Thymus (tissue), 11 donors: Measurements from ENCODE around the gene RASSF8. TPM values are rescaled to one million over a fixed set of nuclear protein-coding genes. Genes with fewer than 3 reads are reported as not detected.

Source experiments
- DNase-seq, 9 donors: peaks; one replicate each; pipeline ENCODE4 v3.0.0-alpha.2; 2013; ENCODE audit warnings: low spot score in 9 of 9, low read depth in 6 of 9, missing footprints in 1 of 9
- H3K27ac ChIP-seq, 2 donors: one replicate each; pipeline ENCODE4 v1.5.1; 2013; ENCODE audit warnings: control low read depth in 1 of 2, low read depth in 1 of 2, low read length in 1 of 2, mild to moderate bottlenecking in 1 of 2, moderate library complexity in 1 of 2
- H3K27me3 ChIP-seq, 2 donors: one replicate each; pipeline ENCODE4 v1.5.1; 2013; ENCODE audit warnings: low read length in 1 of 2; ENCODE audit not compliant: control insufficient read depth in 2 of 2, insufficient read depth in 1 of 2
- H3K36me3 ChIP-seq, 2 donors: one replicate each; pipeline ENCODE4 v1.5.1; 2013; ENCODE audit warnings: low read length in 1 of 2, mild to moderate bottlenecking in 1 of 2, moderate library complexity in 1 of 2; ENCODE audit not compliant: control insufficient read depth in 2 of 2, insufficient read depth in 2 of 2
- H3K4me1 ChIP-seq, 2 donors: one replicate each; pipeline ENCODE4 v1.5.1; 2013; ENCODE audit warnings: low read length in 2 of 2; ENCODE audit not compliant: control insufficient read depth in 2 of 2, insufficient read depth in 2 of 2
- H3K4me3 ChIP-seq, 2 donors: one replicate each; pipeline ENCODE4 v1.5.1; 2013; ENCODE audit warnings: low read length in 2 of 2, control low read depth in 1 of 2, mild to moderate bottlenecking in 1 of 2
- H3K9me3 ChIP-seq, 2 donors: one replicate each; pipeline ENCODE4 v1.5.1; 2013; ENCODE audit warnings: low read length in 1 of 2, mild to moderate bottlenecking in 1 of 2; ENCODE audit not compliant: control insufficient read depth in 2 of 2, insufficient read depth in 1 of 2
- WGBS: extraction: QIAGEN DNeasy Blood & Tissue Kit; methylation state at CpG from one replicate; pipeline ENCODE4 v1.1.7; 2013; 5-methylcytosine and 5-hydroxymethylcytosine counted together
- polyA plus RNA-seq: library from polyadenylated mRNA; stranded (reverse); fragments of 200-250 nt; gene quantifications from one replicate; pipeline ENCODE4 v1.2.3, GENCODE V29; 2013
- total RNA-seq: library from RNA; stranded (reverse); fragments of 120-200 nt; gene quantifications from one replicate; pipeline ENCODE4 v1.2.4, GENCODE V29; 2013
- donor health status: healthy.

The RASSF8 gene
- total and polyA plus RNA-seq, 2 donors, result 6.4 to 15.3 TPM

DNA sequence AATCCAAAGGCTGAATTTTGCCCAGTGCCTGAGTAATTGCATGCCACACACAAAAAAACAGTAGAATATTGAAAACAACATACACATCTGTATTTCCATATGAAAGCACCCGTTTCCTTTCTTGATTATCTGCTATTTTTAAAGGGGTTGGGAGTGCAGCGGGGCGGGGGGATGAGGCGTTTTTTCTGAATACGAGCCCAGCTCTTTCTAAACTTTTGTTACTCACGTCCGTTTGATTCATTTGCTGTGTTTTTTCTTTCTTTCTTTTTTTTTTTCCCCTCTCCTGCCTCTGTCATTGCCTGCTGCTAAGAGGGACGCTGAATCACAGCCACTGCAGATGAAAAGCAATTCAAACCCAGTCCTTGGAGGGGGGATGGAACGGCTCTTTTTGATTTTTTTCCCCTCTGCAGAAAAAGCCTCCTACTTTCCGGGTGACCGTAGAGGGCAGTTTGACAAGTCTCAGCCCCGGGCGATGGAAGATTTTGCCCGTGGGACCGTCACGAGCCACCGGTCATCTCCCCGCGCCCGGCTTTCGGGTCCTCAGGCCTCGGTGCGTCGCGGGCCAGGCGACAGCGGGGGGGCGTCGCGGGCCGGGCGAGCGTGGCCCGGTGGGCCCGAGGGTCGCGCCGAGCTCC lies 572 bp upstream of the RASSF8 start:
- H3K27me3 ChIP-seq, result peaks cover 19 to 50% of the 10 kb centered on the region in 2 donors
- DNase-seq, result peak in 2 of 9 donors; percentile 16 to 52
- WGBS, result 4% methylated on average over 38 of the region's 38 CpGs

DNA sequence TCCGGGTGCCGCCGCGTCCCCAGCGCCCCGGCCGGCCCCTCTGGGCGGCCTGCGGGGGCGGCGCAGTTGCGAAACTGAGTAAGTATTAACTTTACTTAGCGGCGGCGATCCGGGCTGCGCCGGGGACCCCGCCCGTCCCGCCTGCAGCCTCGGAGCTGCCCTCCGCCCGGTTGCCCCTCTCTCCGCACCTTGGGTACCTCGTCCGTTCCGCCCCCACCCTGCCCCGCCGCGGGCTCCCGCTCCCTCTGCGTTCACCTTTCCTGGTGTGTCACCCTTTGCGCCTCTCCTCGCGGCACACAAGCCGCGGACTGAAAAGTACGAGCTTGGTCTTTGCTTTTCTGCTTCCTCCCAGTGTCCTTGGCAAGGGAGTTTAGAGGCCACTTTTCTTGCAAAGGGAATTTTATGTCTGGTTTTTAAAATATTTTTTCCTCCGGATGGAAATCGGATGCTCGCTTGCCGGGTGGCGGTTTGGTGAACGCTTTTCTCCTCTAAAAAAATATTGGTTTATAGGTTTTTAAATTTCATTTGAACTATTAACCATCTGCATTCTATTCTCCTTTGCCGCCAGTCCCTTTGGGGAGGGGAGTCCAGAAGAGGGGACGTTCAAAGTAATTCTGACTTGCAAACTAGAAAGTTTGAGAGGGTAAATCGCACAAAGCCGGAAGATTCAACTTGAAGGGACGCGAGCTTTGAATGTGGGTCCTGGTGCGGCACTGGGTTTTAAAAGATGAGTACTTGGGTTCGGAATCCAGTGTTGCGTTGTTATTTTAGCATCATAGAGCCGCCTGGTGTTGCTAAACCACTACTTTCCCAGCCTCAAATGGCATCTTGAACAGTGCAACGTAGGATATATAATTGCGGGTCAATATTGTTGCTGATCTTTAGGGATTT lies 834 bp downstream of the RASSF8 start:
- DNase-seq, result peak in 4 of 9 donors; percentile 2 to 47 (median 18)
- under 1% methylated on average over 57 of the region's 57 CpGs for WGBS
- peaks cover 19 to 50% of the 10 kb centered on the region in 2 donors for H3K27me3 ChIP-seq

More for the DNA sequence above, 572 bp upstream of the RASSF8 start:
- peak overlapping the region; percentile 37 to 69 for H3K4me3 ChIP-seq
- H3K27ac ChIP-seq, result peak overlapping the region; percentile 7 to 74
- no peaks in the 10 kb centered on the region for H3K9me3 ChIP-seq
- H3K4me1 ChIP-seq, result peaks cover 0 to 13% of the 10 kb centered on the region in 2 donors
- no peaks in the 10 kb centered on the region for H3K36me3 ChIP-seq

DNA sequence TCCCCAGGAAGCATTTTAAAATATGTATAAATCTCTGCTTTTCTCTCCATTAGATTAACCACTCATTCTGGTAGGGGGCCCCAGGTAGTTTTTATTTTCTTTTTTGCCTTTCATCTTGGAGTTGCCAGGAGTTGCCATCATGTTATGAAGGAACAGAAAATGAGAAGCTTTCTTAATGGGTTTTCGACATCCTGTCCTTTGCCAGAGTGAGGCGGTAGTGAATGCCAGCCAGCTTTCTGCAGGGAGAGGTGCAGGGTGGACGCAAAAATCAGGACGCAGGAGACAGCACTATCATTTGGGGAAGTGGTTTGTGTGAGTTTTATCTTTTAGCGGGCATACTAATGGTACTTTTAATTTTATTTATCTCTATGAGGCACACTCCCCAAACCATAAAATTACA lies 1.7 kb downstream of the RASSF8 start:
- Histone ChIP-seq H3K36me3 (no peaks in the 10 kb centered on the region), H3K27me3 (peaks cover 19 to 50% of the 10 kb centered on the region in 2 donors), H3K4me1 (peaks cover 0 to 13% of the 10 kb centered on the region in 2 donors), H3K4me3 (peak overlapping the region in 1 of 2 donors; percentile 69), H3K27ac (no peak overlapping the region), H3K9me3 (no peaks in the 10 kb centered on the region)
- peak in 2 of 9 donors; percentile 6 to 27 for DNase-seq
- WGBS, result 3% methylated on average over 5 of the region's 5 CpGs

More for the DNA sequence above, 834 bp downstream of the RASSF8 start:
- peak overlapping the region in 1 of 2 donors; percentile 81 for H3K27ac ChIP-seq
- H3K4me1 ChIP-seq, result peaks cover 0 to 13% of the 10 kb centered on the region in 2 donors
- peak overlapping the region; percentile 51 to 69 for H3K4me3 ChIP-seq
- no peaks in the 10 kb centered on the region for H3K9me3 ChIP-seq
- H3K36me3 ChIP-seq, result no peaks in the 10 kb centered on the region

DNA sequence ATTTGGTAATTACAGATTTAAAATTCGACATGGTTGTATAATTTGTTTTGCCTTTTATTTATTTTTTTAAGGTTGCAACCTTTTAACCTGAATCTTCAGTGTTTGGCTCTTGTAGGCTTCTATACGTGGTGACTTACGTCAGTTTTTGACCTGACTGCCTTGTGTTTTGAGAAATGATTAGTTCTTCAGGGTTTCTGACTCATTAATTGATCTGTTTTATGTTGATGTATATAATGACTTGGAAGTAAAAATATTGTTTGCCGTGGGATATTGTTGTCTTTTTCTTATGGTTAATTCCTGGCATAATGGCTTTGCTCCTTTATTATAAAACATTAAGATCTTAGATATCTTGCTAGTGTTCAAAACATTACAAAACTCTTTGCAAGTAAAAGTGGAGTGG lies 2.5 kb downstream of the RASSF8 start:
- DNase-seq, result no peak
- H3K4me1 ChIP-seq, result peaks cover 0 to 13% of the 10 kb centered on the region in 2 donors
- no peak overlapping the region for H3K4me3 ChIP-seq
- WGBS, result 50% methylated on average over 4 of the region's 4 CpGs
- no peaks in the 10 kb centered on the region for H3K9me3 ChIP-seq
- no peak overlapping the region for H3K27ac ChIP-seq
- H3K36me3 ChIP-seq, result no peaks in the 10 kb centered on the region
- H3K27me3 ChIP-seq, result peaks cover 19 to 50% of the 10 kb centered on the region in 2 donors

DNA sequence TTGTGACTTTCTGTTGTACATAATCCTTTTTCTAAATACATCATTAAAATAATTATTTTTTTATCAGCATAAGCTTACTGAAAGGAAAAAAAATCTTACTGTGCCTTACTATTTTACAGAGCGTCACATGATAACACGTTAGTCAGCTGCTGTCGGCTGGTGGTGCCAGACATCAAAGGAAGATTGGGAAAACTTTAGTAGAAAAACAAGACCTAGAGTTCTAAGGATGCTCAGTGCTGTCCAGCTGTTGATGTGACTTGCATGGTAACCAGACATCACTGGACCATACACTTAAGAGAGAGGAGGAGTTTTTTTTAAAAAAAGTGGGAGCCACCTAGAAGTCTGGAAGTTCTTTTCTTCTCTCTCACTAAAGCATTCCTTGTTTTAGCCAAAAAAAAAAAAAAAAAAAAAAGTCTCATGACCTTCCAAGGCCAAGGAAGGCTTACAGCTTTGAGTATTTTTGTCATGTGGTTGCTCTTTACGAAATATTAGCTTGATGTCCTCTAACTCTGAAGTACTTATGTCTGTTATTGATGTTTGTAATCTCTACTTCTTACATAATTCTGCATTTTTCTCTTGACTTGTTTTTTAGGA lies 4.5 kb downstream of the RASSF8 start:
- no peak overlapping the region for H3K27ac ChIP-seq
- H3K27me3 ChIP-seq, result peaks cover 19 to 34% of the 10 kb centered on the region in 2 donors
- WGBS, result 94% methylated on average over 4 of the region's 4 CpGs
- no peaks in the 10 kb centered on the region for H3K36me3 ChIP-seq
- peaks cover 0 to 8% of the 10 kb centered on the region in 2 donors for H3K4me1 ChIP-seq
- H3K9me3 ChIP-seq, result no peaks in the 10 kb centered on the region
- H3K4me3 ChIP-seq, result no peak overlapping the region
- no peak for DNase-seq

DNA sequence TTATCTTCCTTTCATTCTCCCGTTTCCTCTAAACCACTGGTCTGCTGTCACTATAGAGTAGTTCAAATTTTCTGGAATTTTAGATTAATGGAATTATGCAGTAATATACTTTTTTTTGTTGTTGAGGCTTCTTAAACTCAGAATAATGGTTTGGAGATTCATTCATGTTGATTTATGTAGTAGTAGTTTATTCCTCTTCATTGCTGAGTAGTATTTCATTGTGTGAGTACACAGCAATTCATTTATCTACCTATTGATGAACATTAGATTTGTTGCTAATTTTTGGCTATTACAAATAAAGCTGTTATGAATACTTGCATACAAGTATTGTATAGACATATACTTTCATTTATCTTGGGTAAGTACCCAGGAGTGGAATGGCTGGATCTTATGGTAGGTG lies 7.2 kb downstream of the RASSF8 start:
- Histone ChIP-seq H3K27ac (no peak overlapping the region), H3K4me3 (no peak overlapping the region), H3K36me3 (no peaks in the 10 kb centered on the region), H3K27me3 (peaks cover 0 to 14% of the 10 kb centered on the region in 2 donors), H3K9me3 (no peaks in the 10 kb centered on the region), H3K4me1 (no peaks in the 10 kb centered on the region)
- no peak for DNase-seq
- WGBS, result 97% methylated on average over 1 of the region's 1 CpG

DNA sequence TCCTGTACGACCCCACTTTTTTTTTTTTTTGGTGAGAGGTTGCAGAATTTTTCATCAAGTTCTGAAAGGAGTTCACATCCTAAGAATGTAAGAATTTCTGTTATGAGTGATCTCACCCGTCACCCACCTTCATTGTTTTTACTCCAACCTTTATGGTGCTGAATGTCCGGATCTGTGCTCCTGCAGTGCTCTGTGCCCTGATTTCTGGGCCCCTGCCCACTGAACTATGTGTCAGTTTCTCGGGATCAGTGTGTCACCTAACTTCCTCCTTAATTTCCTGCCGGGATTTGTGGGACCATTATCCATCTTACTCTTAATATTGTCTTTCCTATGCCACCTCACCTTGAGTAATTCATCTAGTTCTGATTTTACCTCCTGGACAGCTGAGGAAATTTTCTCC lies 11.6 kb downstream of the RASSF8 start:
- Histone ChIP-seq H3K4me1 (no peaks in the 10 kb centered on the region), H3K27ac (no peak overlapping the region), H3K36me3 (no peaks in the 10 kb centered on the region), H3K9me3 (no peaks in the 10 kb centered on the region), H3K27me3 (no peaks in the 10 kb centered on the region), H3K4me3 (no peak overlapping the region)
- no peak for DNase-seq
- WGBS, result 94% methylated on average over 5 of the region's 5 CpGs

DNA sequence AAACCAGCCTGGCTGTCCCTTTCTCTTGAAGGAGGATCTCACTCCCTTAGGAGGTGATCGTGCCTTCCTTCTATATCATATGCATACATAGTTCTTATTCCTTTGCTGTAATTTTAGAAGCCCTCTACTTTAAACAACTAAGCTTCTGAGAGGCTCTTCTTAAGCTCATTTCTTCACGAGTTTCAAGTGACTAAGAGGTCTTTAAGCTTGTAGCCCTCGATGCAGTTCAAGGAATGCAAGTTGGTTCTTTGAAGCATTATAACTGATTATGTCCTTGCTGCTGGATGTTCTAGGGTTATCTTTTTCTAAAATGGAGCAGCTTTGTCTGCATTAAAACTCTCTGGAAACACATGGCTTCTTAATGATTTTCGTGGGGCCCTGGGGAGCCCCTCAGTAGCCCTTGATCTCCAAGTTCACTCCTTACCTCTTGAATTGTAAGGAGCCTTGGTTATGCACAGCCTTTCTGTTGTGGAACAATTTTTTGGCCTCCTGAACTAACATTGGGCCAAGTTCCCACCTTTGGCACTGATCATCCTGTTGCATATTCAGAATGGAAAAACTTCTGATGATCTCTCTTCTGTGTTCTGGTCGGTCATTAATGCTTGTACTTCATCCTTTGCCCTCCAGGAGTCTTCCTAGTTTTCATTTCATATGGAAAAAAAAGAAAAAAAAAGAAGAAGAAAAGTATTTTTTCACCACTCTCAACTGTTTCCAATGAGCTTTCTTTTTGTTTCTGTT lies 12.6 kb downstream of the RASSF8 start:
- 97% methylated on average over 5 of the region's 5 CpGs for WGBS
- no peak for DNase-seq
- Histone ChIP-seq H3K27ac (no peak overlapping the region), H3K9me3 (no peaks in the 10 kb centered on the region), H3K36me3 (no peaks in the 10 kb centered on the region), H3K27me3 (no peaks in the 10 kb centered on the region), H3K4me3 (no peak overlapping the region), H3K4me1 (no peaks in the 10 kb centered on the region)
